ENCODE results near the gene HOXA13.

GRCh38 chr7:27172315-27172774 lies 27.5 kb downstream of the HOXA13 start:
- TF ChIP-seq, protein P1, sequence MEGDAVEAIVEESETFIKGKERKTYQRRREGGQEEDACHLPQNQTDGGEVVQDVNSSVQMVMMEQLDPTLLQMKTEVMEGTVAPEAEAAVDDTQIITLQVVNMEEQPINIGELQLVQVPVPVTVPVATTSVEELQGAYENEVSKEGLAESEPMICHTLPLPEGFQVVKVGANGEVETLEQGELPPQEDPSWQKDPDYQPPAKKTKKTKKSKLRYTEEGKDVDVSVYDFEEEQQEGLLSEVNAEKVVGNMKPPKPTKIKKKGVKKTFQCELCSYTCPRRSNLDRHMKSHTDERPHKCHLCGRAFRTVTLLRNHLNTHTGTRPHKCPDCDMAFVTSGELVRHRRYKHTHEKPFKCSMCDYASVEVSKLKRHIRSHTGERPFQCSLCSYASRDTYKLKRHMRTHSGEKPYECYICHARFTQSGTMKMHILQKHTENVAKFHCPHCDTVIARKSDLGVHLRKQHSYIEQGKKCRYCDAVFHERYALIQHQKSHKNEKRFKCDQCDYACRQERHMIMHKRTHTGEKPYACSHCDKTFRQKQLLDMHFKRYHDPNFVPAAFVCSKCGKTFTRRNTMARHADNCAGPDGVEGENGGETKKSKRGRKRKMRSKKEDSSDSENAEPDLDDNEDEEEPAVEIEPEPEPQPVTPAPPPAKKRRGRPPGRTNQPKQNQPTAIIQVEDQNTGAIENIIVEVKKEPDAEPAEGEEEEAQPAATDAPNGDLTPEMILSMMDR (IDR thresholded peaks at IDR 0.05), result no peak
- TF ChIP-seq POLR2A (IDR thresholded peaks at IDR 0.05), result no peak

Data from Peyer's patch (tissue), 4 donors.